Vagina (tissue), 2 donors: ENCODE measurements around the gene IL16. TPM values are rescaled to one million over a fixed set of nuclear protein-coding genes. Genes with fewer than 3 reads are reported as not detected.

ENCODE experiments used
- DNase-seq, 2 donors: peaks; one replicate each; pipeline ENCODE4 v3.0.0-alpha.2; 2017; ENCODE audit errors: extremely low spot score in 2 of 2
- H3K27ac ChIP-seq: fragments of 200-600 bp; sonication (generic); one replicate; pipeline ENCODE4 v1.5.1; 2019
- H3K27me3 ChIP-seq: fragments of 200-600 bp; sonication (generic); one replicate; pipeline ENCODE4 v1.5.1; 2019
- H3K36me3 ChIP-seq, 2 donors: fragments of 200-600 bp; sonication (generic); one replicate each; pipeline ENCODE4 v1.5.1; 2017 to 2019
- H3K4me1 ChIP-seq: fragments of 200-600 bp; sonication (generic); one replicate; pipeline ENCODE4 v1.5.1; 2019
- H3K4me3 ChIP-seq, 2 donors: fragments of 200-600 bp; sonication (generic); 1 replicate in 1 of 2; 2 replicates in 1 of 2; pipeline ENCODE4 v1.5.1; 2016 to 2019
- H3K9me3 ChIP-seq: fragments of 200-600 bp; sonication (generic); one replicate; pipeline ENCODE4 v1.5.1; 2019
- CTCF ChIP-seq, 3 experiments: fragments of 450-650 bp in 2 of 3; fragments of 200-600 bp in 1 of 3; sonication (generic) in 1 of 3; IDR thresholded peaks; one replicate each; pipeline ENCODE4 v1.5.1; 2017 to 2019; ENCODE audit warnings: antibody characterized with exemption in 3 of 3, mild to moderate bottlenecking in 2 of 3, moderate library complexity in 2 of 3
- POLR2A ChIP-seq, 2 donors: fragments of 450-650 bp; IDR thresholded peaks; one replicate each; pipeline ENCODE4 v1.6.1; 2017; ENCODE audit warnings: antibody characterized with exemption in 2 of 2, mild to moderate bottlenecking in 2 of 2, moderate library complexity in 2 of 2
- POLR2AphosphoS5 ChIP-seq, 2 donors: sonication (generic); formaldehyde crosslinking; IDR thresholded peaks; one replicate each; pipeline ENCODE4 v1.9.0; 2017; ENCODE audit warnings: antibody characterized with exemption in 2 of 2, mild to moderate bottlenecking in 2 of 2, low read depth in 1 of 2; ENCODE audit not compliant: insufficient read depth in 1 of 2
- intact Hi-C: fragments of 100-400 bp; cut with DNase I; formaldehyde crosslinking; loops from one replicate; pipeline ENCODE4 v1.15.1; 2023
- total RNA-seq: library from RNA; depleted of rRNA; stranded (reverse); fragments of >200 nt; gene quantifications from one replicate; pipeline ENCODE4 v1.2.3, GENCODE V29; 2016

The IL16 gene
- total RNA-seq, 1 donor from 2014 or later, result 19.9 TPM

GRCh38 chr15:81301815-81302399, 105.2 kb downstream of the IL16 start:
- Histone ChIP-seq H3K27ac (no peak overlapping the region), H3K4me3 (no peak overlapping the region), H3K9me3 (no peaks in the 10 kb centered on the region), H3K4me1 (peaks cover 39% of the 10 kb centered on the region), H3K36me3 (peaks cover 0 to 33% of the 10 kb centered on the region in 2 donors), H3K27me3 (no peaks in the 10 kb centered on the region)
- intact Hi-C loops, result no loop called here
- TF ChIP-seq CTCF (IDR thresholded peaks at IDR 0.05) (no peak), POLR2A (IDR thresholded peaks at IDR 0.05) (no peak), POLR2AphosphoS5 (IDR thresholded peaks at IDR 0.05; ENCODE audit: insufficient read depth in 1 of 2, low read depth in 1 of 2) (no peak)
- DNase-seq, result no peak

GRCh38 chr15:81302701-81303109, 106.0 kb downstream of the IL16 start:
- TF ChIP-seq POLR2A (IDR thresholded peaks at IDR 0.05), result no peak
- TF ChIP-seq POLR2AphosphoS5 (IDR thresholded peaks at IDR 0.05; ENCODE audit: insufficient read depth in 1 of 2, low read depth in 1 of 2), result no peak
- no peak for TF ChIP-seq CTCF (IDR thresholded peaks at IDR 0.05)
- DNase-seq, result no peak
- Histone ChIP-seq H3K9me3 (no peaks in the 10 kb centered on the region), H3K27me3 (no peaks in the 10 kb centered on the region), H3K4me3 (no peak overlapping the region), H3K27ac (no peak overlapping the region), H3K36me3 (peaks cover 0 to 41% of the 10 kb centered on the region in 2 donors), H3K4me1 (peaks cover 32% of the 10 kb centered on the region)
- intact Hi-C loops, result no loop called here

- no peak for DNase-seq
- Histone ChIP-seq H3K4me1 (peaks cover 32% of the 10 kb centered on the region), H3K27ac (peak overlapping the region; percentile 17), H3K9me3 (no peaks in the 10 kb centered on the region), H3K36me3 (peaks cover 0 to 47% of the 10 kb centered on the region in 2 donors), H3K4me3 (no peak overlapping the region), H3K27me3 (no peaks in the 10 kb centered on the region)
- TF ChIP-seq POLR2A (IDR thresholded peaks at IDR 0.05) (no peak), POLR2AphosphoS5 (IDR thresholded peaks at IDR 0.05; ENCODE audit: insufficient read depth in 1 of 2, low read depth in 1 of 2) (peak; percentile 14 to 28)
- intact Hi-C loops, result no loop called here
Observed at GRCh38 chr15:81303244-81304225, 106.9 kb downstream of the IL16 start.

- H3K4me3 ChIP-seq, result no peak overlapping the region
- DNase-seq, result no peak
- peaks cover 0 to 54% of the 10 kb centered on the region in 2 donors for H3K36me3 ChIP-seq
Observed at GRCh38 chr15:81304226-81304625, 107.5 kb downstream of the IL16 start.

More at GRCh38 chr15:81304226-81304625, 107.5 kb downstream of the IL16 start:
- Histone ChIP-seq H3K27ac (peak overlapping the region; percentile 10), H3K9me3 (no peaks in the 10 kb centered on the region), H3K27me3 (no peaks in the 10 kb centered on the region), H3K4me1 (peaks cover 32% of the 10 kb centered on the region)
- intact Hi-C loops, result no loop called here
- no peak for TF ChIP-seq POLR2A (IDR thresholded peaks at IDR 0.05)
- TF ChIP-seq CTCF (IDR thresholded peaks at IDR 0.05), result no peak
- no peak for TF ChIP-seq POLR2AphosphoS5 (IDR thresholded peaks at IDR 0.05; ENCODE audit: insufficient read depth in 1 of 2, low read depth in 1 of 2)
